Activated CD8-positive, alpha-beta memory T cell treated with anti-CD3 and anti-CD28 coated beads for 4 hours (primary cell): ENCODE results near the gene KIF26B.

ENCODE experiments used
- DNase-seq, 2 donors: peaks; one replicate each; pipeline ENCODE4 v3.0.0-alpha.2; 2020; ENCODE audit warnings: low read depth in 2 of 2

The KIF26B gene

GRCh38 chr1:245428681-245429080 lies 273.9 kb downstream of the KIF26B start:
- DNase-seq = no peak

- DNase-seq = no peak
Measured at GRCh38 chr1:245431706-245432105, 276.9 kb downstream of the KIF26B start.

- DNase-seq = no peak
Measured at GRCh38 chr1:245432228-245432875, 277.6 kb downstream of the KIF26B start.

- no peak for DNase-seq
Measured at GRCh38 chr1:245433561-245433960, 278.8 kb downstream of the KIF26B start.

GRCh38 chr1:245434280-245434679 lies 279.5 kb downstream of the KIF26B start:
- DNase-seq = no peak

GRCh38 chr1:245436407-245436806 lies 281.6 kb downstream of the KIF26B start:
- DNase-seq = no peak

GRCh38 chr1:245437369-245438062 lies 282.7 kb downstream of the KIF26B start:
- no peak for DNase-seq

GRCh38 chr1:245440922-245441321 lies 286.1 kb downstream of the KIF26B start:
- no peak for DNase-seq

- no peak for DNase-seq
Measured at GRCh38 chr1:245441689-245442088, 286.9 kb downstream of the KIF26B start.

- no peak for DNase-seq
Measured at GRCh38 chr1:245444147-245444828, 289.5 kb downstream of the KIF26B start.

- no peak for DNase-seq
Measured at GRCh38 chr1:245444945-245445344, 290.2 kb downstream of the KIF26B start.

- no peak for DNase-seq
Measured at GRCh38 chr1:245448531-245448930, 293.7 kb downstream of the KIF26B start.

GRCh38 chr1:245448975-245449431 lies 294.2 kb downstream of the KIF26B start:
- no peak for DNase-seq

GRCh38 chr1:245453541-245453940 lies 298.8 kb downstream of the KIF26B start:
- DNase-seq = no peak

GRCh38 chr1:245454051-245454450 lies 299.3 kb downstream of the KIF26B start:
- DNase-seq = no peak

GRCh38 chr1:245457562-245457961 lies 302.8 kb downstream of the KIF26B start:
- DNase-seq = no peak

- no peak for DNase-seq
Measured at GRCh38 chr1:245458234-245458633, 303.4 kb downstream of the KIF26B start.

- DNase-seq = no peak
Measured at GRCh38 chr1:245458761-245459174, 304.0 kb downstream of the KIF26B start.

GRCh38 chr1:245459621-245460020 lies 304.8 kb downstream of the KIF26B start:
- DNase-seq = no peak

- DNase-seq = no peak
Measured at GRCh38 chr1:245461681-245462080, 306.9 kb downstream of the KIF26B start.

- no peak for DNase-seq
Measured at GRCh38 chr1:245462161-245462560, 307.4 kb downstream of the KIF26B start.

GRCh38 chr1:245463392-245464165 lies 308.8 kb downstream of the KIF26B start:
- no peak for DNase-seq
